ENCODE results near the gene TPM4. TPM values are rescaled to one million over a fixed set of nuclear protein-coding genes. Genes with fewer than 3 reads are reported as not detected.
"Not testable (repeated sequence)": the region's sequence is repeated elsewhere in the genome, so short reads cannot be mapped to it uniquely, and the experiment has no call there.

The TPM4 gene
- total RNA-seq, 4 donors from 2014 or later = 101 to 296 (median 151) TPM

DNA sequence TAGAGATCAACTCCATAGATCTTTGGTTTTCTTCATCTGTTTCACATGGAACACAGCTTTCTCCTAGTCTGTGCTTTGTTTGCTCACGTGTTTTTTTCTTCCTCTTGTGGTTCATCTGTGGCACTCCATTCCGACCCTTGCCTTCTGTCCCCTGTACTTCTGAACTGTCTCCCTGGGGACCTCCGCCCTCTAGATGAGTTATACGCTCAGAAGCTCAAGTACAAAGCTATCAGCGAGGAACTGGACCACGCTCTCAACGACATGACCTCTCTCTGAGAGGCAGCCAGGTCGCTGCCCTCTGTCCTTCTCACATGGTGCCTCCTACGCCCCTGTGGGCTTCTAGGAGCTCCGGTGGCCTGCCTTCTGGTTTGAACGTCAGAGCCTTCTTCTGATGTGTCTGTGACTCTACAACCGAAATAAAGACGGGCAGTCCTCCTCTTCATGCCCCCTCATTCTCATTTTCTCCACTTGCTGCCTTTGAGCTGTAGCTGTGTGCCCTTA, 18.8 kb downstream of the TPM4 start:
- no peaks in the 10 kb centered on the region for H3K4me1 ChIP-seq
- no peak overlapping the region for H3K27ac ChIP-seq
- H3K36me3 ChIP-seq = peaks cover 52 to 61% of the 10 kb centered on the region in 2 donors
- H3K9me3 ChIP-seq = no peaks in the 10 kb centered on the region
- intact Hi-C loops (cut with DNase I) = no loop called here
- DNase-seq = no peak
- 75 to 81% methylated on average over 13 of the region's 13 CpGs for WGBS, 2 donors
- H3K27me3 ChIP-seq = no peaks in the 10 kb centered on the region
- no peak for TF ChIP-seq POLR2A (IDR thresholded peaks at IDR 0.05)
- TF ChIP-seq, protein P1, sequence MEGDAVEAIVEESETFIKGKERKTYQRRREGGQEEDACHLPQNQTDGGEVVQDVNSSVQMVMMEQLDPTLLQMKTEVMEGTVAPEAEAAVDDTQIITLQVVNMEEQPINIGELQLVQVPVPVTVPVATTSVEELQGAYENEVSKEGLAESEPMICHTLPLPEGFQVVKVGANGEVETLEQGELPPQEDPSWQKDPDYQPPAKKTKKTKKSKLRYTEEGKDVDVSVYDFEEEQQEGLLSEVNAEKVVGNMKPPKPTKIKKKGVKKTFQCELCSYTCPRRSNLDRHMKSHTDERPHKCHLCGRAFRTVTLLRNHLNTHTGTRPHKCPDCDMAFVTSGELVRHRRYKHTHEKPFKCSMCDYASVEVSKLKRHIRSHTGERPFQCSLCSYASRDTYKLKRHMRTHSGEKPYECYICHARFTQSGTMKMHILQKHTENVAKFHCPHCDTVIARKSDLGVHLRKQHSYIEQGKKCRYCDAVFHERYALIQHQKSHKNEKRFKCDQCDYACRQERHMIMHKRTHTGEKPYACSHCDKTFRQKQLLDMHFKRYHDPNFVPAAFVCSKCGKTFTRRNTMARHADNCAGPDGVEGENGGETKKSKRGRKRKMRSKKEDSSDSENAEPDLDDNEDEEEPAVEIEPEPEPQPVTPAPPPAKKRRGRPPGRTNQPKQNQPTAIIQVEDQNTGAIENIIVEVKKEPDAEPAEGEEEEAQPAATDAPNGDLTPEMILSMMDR (IDR thresholded peaks at IDR 0.05) = no peak
- H3K4me3 ChIP-seq (replicated peaks in 1 of 3) = no peak overlapping the region

DNA sequence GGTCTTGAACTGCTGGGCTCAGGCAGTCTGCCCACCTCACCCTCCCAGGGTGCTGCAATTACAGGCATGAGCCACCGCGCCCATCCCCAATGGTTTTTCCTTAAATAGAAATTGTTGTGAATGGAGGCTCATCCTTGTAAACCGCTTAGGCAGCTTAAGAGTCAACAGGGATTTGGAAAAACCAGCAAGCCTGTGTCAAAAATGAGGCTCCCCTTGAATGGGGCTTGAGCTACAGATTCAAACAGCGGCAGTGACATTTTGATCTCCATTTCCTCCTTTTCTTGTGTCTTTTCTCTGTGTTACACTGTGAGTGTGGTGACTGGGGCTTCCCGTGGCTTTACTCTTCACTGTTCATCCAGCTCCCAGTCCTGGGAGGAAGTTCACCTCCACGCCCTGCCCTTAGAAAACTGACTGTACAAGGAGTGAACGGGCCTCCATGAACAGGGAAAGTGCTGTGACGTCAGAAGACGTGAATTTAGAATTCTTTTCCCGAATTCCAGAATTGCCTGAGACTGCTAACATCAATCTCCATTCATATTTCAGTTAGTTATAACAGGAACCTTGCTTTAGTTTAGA, 20.1 kb downstream of the TPM4 start:
- Histone ChIP-seq H3K9me3 (no peaks in the 10 kb centered on the region), H3K4me3 (replicated peaks in 1 of 3) (no peak overlapping the region), H3K27ac (no peak overlapping the region), H3K27me3 (no peaks in the 10 kb centered on the region), H3K36me3 (peaks cover 44 to 53% of the 10 kb centered on the region in 2 donors), H3K4me1 (no peaks in the 10 kb centered on the region)
- no peak for TF ChIP-seq POLR2A (IDR thresholded peaks at IDR 0.05)
- TF ChIP-seq, protein P1 (IDR thresholded peaks at IDR 0.05) = no peak
- intact Hi-C loops (cut with DNase I) = no loop called here
- WGBS, 2 donors = 86 to 89% methylated on average over 10 of the region's 10 CpGs
- DNase-seq = no peak

DNA sequence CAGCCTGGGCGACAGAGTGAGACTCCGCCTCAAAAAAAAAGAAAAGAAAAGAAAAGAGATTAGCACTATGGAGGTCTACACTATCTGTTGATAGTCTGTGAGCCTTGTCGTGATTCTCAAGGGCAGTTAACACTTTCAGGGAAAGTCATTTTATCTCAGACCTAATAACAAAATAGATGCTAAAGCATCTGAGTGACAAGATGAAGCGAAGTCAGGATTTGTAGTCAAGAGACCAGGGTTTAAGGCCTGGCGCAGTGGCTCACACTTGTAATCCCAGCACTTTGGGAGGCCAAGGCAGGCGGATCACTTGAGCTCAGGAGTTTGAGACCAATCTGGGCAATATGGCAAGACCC, 22.1 kb downstream of the TPM4 start:
- Histone ChIP-seq H3K36me3 (peaks cover 48 to 51% of the 10 kb centered on the region in 2 donors), H3K27me3 (no peaks in the 10 kb centered on the region), H3K4me1 (no peaks in the 10 kb centered on the region), H3K27ac (no peak overlapping the region), H3K4me3 (replicated peaks in 1 of 3) (no peak overlapping the region), H3K9me3 (no peaks in the 10 kb centered on the region)
- no peak for DNase-seq
- TF ChIP-seq, protein P1 (IDR thresholded peaks at IDR 0.05) = no peak
- no peak for TF ChIP-seq POLR2A (IDR thresholded peaks at IDR 0.05)
- WGBS, 2 donors = 93 to 95% methylated on average over 6 of the region's 6 CpGs
- intact Hi-C loops (cut with DNase I) = no loop called here

DNA sequence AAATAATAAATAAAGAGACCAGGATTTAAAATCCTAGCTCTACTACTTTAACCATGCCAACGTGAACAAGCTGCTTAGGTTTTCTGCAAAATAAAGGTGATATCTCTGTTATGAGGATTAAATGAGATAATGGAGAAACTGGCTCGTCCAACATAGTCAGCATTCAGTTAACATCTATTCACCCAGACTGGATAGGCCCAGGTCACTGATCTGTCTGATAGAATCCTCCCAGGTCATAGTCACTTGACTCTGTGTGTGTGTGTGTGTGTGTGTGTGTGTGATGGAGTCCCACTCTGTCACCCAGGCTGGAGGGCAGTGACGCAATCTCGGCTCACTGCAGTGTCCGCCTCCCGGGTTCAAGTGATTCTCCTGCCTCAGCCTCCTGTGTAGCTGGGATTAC, 22.5 kb downstream of the TPM4 start:
- intact Hi-C loops (cut with DNase I) = no loop called here
- H3K9me3 ChIP-seq = no peaks in the 10 kb centered on the region
- TF ChIP-seq POLR2A (IDR thresholded peaks at IDR 0.05) = no peak
- TF ChIP-seq, protein P1 (IDR thresholded peaks at IDR 0.05) = no peak
- H3K4me3 ChIP-seq (replicated peaks in 1 of 3) = no peak overlapping the region
- DNase-seq = no peak
- H3K4me1 ChIP-seq = no peaks in the 10 kb centered on the region
- WGBS, 2 donors = 92 to 94% methylated on average over 5 to 6 of the region's 6 CpGs
- no peak overlapping the region for H3K27ac ChIP-seq
- no peaks in the 10 kb centered on the region for H3K27me3 ChIP-seq
- H3K36me3 ChIP-seq = peaks cover 47 to 51% of the 10 kb centered on the region in 2 donors

DNA sequence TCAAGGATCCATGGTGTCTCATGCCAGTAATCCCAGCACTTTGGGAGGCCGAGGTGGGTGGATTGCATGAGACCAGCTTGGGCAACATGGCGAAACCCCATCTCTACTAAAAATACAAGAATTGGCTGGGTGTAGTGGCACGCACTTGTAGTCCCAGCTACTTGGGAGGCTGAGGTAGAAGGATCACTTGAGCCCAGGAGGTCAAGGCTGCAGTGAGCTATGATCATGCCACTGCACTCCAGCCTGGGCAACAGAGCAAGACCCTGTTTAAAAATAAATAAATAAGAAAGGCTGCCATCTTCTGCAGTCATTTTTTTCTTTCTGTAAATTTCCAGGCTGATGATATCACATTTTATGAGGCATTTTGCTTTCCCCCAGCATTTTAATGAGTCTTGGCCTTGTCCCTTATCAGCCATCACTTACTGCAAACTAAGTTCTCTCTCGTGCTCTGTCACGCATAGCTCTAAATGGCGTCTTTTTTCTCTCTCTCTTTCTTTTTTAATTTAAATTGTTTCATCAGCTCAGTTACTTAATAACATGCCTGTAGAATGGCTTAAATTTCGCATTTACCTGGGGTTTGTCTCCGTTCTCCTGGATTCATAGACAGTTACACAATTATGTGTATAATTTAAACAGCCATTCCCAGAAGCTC, 23.1 kb downstream of the TPM4 start:
- H3K27ac ChIP-seq; H3K9me3 ChIP-seq; H3K27me3 ChIP-seq; H3K4me1 ChIP-seq; intact Hi-C loops (cut with DNase I); DNase-seq; H3K4me3 ChIP-seq (replicated peaks in 1 of 3): not testable (repeated sequence)
- H3K36me3 ChIP-seq = peaks cover 42 to 44% of the 10 kb centered on the region in 2 donors
- WGBS, 2 donors = 94 to 95% methylated on average over 8 of the region's 8 CpGs

All from thyroid gland (tissue), 4 donors.